Measurements from ENCODE around the gene METAP1.
"Not testable (repeated sequence)": the region's sequence is repeated elsewhere in the genome, so short reads cannot be mapped to it uniquely, and the experiment has no call there.

DNA sequence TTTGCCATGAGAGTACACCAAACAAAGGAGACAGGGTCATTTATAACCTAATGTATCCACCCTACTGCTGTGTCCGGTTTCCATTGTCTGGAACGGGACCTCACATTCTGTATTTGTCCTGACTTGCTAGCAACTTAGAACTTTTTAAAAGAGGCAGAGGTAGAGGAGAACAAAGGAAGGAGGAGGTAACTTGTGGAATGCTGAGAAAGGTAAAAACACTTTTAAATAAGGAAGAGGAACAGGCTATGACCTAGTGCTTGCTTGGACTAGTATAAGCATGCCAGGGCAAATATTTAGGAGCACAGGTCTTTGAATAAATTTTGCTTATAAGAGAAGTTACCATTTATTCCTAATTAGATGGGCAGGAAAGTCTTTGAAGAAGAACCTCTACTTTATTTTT, 96.3 kb downstream of the METAP1 start:
- TF ChIP-seq, protein P1, sequence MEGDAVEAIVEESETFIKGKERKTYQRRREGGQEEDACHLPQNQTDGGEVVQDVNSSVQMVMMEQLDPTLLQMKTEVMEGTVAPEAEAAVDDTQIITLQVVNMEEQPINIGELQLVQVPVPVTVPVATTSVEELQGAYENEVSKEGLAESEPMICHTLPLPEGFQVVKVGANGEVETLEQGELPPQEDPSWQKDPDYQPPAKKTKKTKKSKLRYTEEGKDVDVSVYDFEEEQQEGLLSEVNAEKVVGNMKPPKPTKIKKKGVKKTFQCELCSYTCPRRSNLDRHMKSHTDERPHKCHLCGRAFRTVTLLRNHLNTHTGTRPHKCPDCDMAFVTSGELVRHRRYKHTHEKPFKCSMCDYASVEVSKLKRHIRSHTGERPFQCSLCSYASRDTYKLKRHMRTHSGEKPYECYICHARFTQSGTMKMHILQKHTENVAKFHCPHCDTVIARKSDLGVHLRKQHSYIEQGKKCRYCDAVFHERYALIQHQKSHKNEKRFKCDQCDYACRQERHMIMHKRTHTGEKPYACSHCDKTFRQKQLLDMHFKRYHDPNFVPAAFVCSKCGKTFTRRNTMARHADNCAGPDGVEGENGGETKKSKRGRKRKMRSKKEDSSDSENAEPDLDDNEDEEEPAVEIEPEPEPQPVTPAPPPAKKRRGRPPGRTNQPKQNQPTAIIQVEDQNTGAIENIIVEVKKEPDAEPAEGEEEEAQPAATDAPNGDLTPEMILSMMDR (conservative IDR thresholded peaks at IDR 0.05 in 1 of 2, IDR thresholded peaks at IDR 0.05 in 1 of 2; ENCODE audit: extremely low read depth in 1 of 2, insufficient read depth in 1 of 2, low read depth in 1 of 2, low read length in 2 of 2) = not testable (repeated sequence)
- TF ChIP-seq EZH2 (IDR thresholded peaks at IDR 0.05; ENCODE audit: borderline replicate concordance, low read length) = not testable (repeated sequence)

All from mammary epithelial cell (primary cell).